Urinary bladder (tissue), 2 donors: ENCODE data around the gene SDHB. TPM values are rescaled to one million over a fixed set of nuclear protein-coding genes. Genes with fewer than 3 reads are reported as not detected.

ENCODE experiments used
- polyA plus RNA-seq: library from polyadenylated mRNA; stranded (reverse); fragments of 200-250 nt; gene quantifications from one replicate; pipeline ENCODE4 v1.2.3, GENCODE V29; 2013
- total RNA-seq: library from RNA; depleted of rRNA; stranded (reverse); fragments of >200 nt; gene quantifications from one replicate; pipeline ENCODE4 v1.2.3, GENCODE V29; 2014
- donor health status: healthy.

SDHB gene
- total and polyA plus RNA-seq, 2 donors: 84.1 to 114 TPM

Other genes with a start within 250 kb of the SDHB start
- under 0.01 TPM for gene RNU1-2, start 158.1 kb downstream of the SDHB start, total RNA-seq
- not detected for gene RNU1-2, start 158.1 kb downstream of the SDHB start, polyA plus RNA-seq
- 13.7 TPM for gene CROCC, start 132.1 kb downstream of the SDHB start, total RNA-seq
- gene CROCC, start 132.1 kb downstream of the SDHB start, polyA plus RNA-seq: 26.4 TPM
- gene MFAP2, start 73.4 kb downstream of the SDHB start, total RNA-seq: 33.3 TPM
- 20.3 TPM for gene MFAP2, start 73.4 kb downstream of the SDHB start, polyA plus RNA-seq
- gene ATP13A2, start 42.1 kb downstream of the SDHB start, total RNA-seq: 13.9 TPM
- 23.6 TPM for gene ATP13A2, start 42.1 kb downstream of the SDHB start, polyA plus RNA-seq
- 5.6 TPM for gene PADI2, start 65.4 kb upstream of the SDHB start, total RNA-seq
- 0.48 TPM for gene PADI2, start 65.4 kb upstream of the SDHB start, polyA plus RNA-seq
- gene PADI1, start 151.1 kb upstream of the SDHB start, total RNA-seq: 0.16 TPM
- gene PADI1, start 151.1 kb upstream of the SDHB start, polyA plus RNA-seq: 0.18 TPM
- gene PADI3, start 195.1 kb upstream of the SDHB start, total RNA-seq: 6.9 TPM
- gene PADI3, start 195.1 kb upstream of the SDHB start, polyA plus RNA-seq: 11.6 TPM